LNCaP clone FGC (cell line): ENCODE measurements around the gene TESPA1.
A peak's percentile ranks its signal among the peaks of the same experiment; 100 is the strongest.

Source experiments
- DNase-seq: peaks from one replicate; pipeline ENCODE4 v3.0.0-alpha.2; 2011; ENCODE audit warnings: low read depth
- H3K4me3 ChIP-seq: 2 replicates; pipeline ENCODE4 v1.5.1; 2011; ENCODE audit warnings: mild to moderate bottlenecking, low read depth, low read length, control low read depth
- TF ChIP-seq, protein P1 (sequence below): IDR thresholded peaks from 2 replicates; pipeline ENCODE4 v1.5.1; 2012; ENCODE audit warnings: mild to moderate bottlenecking; ENCODE audit not compliant: control insufficient read depth, insufficient read depth; ENCODE audit errors: extremely low read depth

TESPA1 gene

DNA sequence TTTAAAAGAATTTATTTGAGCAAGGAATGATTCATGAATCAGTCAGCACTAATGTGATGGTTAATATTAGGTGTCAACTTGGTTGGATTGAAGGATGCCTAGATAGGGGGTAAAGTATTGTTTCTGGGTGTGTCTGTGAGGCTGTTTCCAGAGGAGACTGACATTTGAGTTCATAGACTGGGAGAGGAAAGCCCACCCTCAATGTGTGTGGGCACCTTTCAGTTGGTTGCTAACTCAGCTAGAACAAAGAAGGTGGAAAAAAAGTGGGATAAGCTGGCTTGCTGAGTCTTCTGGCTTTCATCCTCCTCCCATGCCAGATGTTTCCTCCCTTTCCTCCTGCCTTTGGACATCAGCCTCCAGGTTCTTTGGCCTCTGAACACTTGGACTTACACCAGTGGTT lies 47.2 kb downstream of the TESPA1 start:
- no peak overlapping the region for H3K4me3 ChIP-seq
- TF ChIP-seq, protein P1, sequence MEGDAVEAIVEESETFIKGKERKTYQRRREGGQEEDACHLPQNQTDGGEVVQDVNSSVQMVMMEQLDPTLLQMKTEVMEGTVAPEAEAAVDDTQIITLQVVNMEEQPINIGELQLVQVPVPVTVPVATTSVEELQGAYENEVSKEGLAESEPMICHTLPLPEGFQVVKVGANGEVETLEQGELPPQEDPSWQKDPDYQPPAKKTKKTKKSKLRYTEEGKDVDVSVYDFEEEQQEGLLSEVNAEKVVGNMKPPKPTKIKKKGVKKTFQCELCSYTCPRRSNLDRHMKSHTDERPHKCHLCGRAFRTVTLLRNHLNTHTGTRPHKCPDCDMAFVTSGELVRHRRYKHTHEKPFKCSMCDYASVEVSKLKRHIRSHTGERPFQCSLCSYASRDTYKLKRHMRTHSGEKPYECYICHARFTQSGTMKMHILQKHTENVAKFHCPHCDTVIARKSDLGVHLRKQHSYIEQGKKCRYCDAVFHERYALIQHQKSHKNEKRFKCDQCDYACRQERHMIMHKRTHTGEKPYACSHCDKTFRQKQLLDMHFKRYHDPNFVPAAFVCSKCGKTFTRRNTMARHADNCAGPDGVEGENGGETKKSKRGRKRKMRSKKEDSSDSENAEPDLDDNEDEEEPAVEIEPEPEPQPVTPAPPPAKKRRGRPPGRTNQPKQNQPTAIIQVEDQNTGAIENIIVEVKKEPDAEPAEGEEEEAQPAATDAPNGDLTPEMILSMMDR: no peak
- no peak for DNase-seq

DNA sequence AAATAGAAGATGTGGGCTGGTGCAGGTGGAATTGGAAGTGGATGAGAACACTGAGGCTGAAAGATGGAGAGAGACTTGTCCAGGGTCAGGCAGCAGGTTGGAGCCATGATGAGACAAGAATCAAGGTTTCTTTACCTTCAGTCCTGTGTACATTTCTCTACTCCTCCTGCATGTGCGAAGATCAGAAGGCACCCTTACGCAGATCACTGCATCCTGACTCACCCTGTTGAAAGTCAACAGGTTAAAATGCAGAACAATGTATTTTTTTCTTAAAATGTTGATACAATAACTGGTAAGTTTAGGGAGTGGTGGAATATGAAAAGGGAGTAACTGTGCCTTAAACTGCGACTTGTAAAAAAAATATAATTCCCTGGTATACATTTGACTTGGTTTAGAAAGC lies 47.8 kb downstream of the TESPA1 start:
- H3K4me3 ChIP-seq: no peak overlapping the region
- DNase-seq: no peak
- TF ChIP-seq, protein P1: no peak

DNA sequence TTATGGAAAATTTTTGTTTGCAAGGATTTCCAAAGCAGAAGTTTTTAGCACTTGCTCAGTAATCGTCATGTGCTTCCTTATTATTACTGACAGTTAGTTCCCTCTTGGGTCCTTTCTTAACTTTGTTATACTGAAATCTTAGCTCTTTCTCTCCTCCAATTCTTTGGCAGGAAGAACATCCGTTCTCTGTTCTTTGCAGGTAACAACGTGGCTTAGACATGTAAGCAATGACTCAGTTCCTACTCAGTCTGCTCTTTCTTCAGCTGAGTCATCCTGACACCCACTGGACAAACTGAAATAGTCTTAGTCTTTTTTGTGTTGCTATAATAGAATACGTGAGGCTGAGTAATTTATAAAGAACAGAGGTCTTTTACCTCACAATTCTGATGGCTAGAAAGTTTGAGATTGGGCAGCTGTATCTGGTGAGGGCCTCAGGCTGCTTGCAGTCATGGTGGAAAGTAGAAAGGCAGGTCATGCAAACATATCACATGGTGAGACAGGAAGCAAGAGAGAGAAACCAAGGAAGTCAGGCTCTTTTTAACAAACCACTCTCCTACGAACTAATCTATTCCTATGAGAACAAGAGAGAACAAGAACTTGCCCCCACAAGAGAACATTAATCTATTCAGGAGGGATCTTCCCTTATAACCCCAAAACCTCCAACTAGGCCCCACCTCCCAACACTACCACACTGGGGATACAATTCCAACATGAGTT lies 49.2 kb downstream of the TESPA1 start:
- DNase-seq: peak; percentile 46
- no peak overlapping the region for H3K4me3 ChIP-seq
- TF ChIP-seq, protein P1: peak; percentile 48

DNA sequence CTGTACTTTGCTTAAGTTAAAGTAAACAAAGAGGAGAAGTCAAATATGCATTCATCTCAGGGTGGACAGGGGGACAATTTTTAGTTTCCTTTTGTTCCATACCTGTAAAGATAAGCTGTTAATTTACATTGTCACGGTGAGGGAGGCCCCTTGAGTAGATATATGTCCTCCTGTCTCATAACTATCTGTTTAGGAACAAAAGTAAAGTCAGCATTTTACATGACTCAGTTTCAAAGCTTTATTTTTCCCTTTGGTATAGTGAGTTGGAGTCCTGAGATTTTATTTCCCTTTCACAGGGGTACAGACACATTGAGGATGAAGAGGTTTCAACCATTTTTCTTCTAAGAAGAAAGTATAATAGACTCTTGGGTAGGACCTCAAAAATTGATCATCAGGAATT lies 50.1 kb downstream of the TESPA1 start:
- TF ChIP-seq, protein P1: no peak
- H3K4me3 ChIP-seq: no peak overlapping the region
- no peak for DNase-seq

DNA sequence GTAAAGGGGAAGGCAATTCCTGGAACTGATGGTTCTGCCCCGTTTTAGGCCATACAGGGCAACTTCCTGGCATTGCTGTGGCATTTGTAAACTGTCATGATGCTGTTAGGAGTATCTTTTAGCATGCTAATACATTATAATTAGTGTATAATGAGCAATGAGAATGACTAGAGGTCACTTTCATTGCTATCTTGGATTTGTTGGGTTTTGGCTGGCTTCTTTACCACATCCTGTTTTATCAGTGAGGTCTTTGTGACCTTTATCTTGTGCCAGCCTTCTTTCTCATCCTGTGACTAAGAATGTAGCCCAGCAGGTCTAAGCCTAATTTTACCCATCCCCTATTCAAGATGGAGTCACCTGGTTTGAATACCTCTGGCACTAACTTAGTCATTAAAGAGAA lies 51.2 kb downstream of the TESPA1 start:
- DNase-seq: no peak
- TF ChIP-seq, protein P1: no peak
- no peak overlapping the region for H3K4me3 ChIP-seq

DNA sequence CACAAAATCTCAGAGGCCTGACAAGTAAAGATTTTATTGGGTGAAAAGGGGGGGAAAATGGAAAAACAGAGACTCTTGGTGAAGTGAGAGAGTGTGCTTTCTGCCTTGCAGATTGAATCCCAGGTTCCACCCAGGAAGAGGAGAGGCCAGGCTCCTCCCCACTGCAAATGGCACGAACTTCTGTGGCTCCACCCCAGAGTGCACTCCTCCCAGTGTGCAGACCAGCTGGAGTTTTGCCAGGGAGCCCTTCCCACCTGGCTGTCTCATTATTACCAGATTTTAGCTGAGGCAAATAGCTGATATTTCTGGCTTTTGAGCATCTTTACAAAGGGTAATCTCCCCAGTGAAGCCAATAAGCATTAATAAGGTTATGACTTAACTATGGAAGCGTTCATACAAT lies 51.9 kb downstream of the TESPA1 start:
- no peak overlapping the region for H3K4me3 ChIP-seq
- TF ChIP-seq, protein P1: no peak
- no peak for DNase-seq

DNA sequence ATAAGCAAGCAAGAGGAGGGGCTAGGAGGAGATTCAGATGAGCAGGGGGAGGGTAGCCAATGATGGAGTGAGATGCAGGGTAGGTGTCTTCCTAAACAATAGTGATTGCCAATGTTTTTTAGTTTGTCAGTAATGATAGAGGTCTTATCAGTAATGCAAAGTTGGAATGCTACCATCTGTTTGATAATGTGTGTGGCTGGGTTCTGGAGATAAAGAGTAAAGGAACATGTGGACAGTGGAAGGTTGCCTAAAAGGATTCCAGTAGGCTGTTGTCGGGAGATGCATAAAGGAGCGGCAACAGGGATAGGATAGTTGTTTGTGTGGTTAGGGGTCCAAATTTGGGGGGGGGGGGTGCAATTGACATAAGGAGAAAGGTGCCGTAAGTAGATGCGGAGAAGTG lies 52.5 kb downstream of the TESPA1 start:
- no peak overlapping the region for H3K4me3 ChIP-seq
- TF ChIP-seq, protein P1: no peak
- no peak for DNase-seq
